DND-41 (cell line): Measurements from ENCODE around the gene SH3BP5.

Experiments
- ATAC-seq: fragments of 200-7000 bp; cut with Tn5 transposase; 3 replicates; pipeline ENCODE4 v1.9.1; 2021; ENCODE audit warnings: low read depth; ENCODE audit not compliant: insufficient read depth
- DNase-seq: peaks from one replicate; pipeline ENCODE4 v3.0.0-alpha.2; 2020
- H2AFZ ChIP-seq: 2 replicates; pipeline ENCODE4 v1.6.0; 2012; ENCODE audit warnings: low read depth, low read length
- H3K27ac ChIP-seq: 2 replicates; pipeline ENCODE4 v1.5.1; 2012; ENCODE audit warnings: low read length, inconsistent platforms
- H3K27me3 ChIP-seq: fragments of 200-600 bp; sonication (generic); 2 replicates; pipeline ENCODE4 v1.6.0; 2012; ENCODE audit warnings: low read length, mild to moderate bottlenecking, inconsistent platforms; ENCODE audit not compliant: insufficient read depth, poor library complexity
- H3K36me3 ChIP-seq: 2 replicates; pipeline ENCODE4 v1.5.1; 2012; ENCODE audit warnings: low read length, inconsistent platforms; ENCODE audit not compliant: insufficient read depth
- H3K4me1 ChIP-seq: 2 replicates; pipeline ENCODE4 v1.5.1; 2012; ENCODE audit warnings: mild to moderate bottlenecking, low read length; ENCODE audit not compliant: insufficient read depth
- H3K4me2 ChIP-seq: 2 replicates; pipeline ENCODE4 v1.6.0; 2012; ENCODE audit warnings: mild to moderate bottlenecking, moderate library complexity, low read length, inconsistent platforms; ENCODE audit not compliant: insufficient read depth
- H3K4me3 ChIP-seq, 2 experiments: fragments of 200-600 bp in 1 of 2; shearing (Covaris generic) in 1 of 2; 2 replicates each; pipeline ENCODE4 v1.5.1; 2012 to 2016; ENCODE audit warnings: inconsistent platforms in 2 of 2, low read length in 2 of 2, mild to moderate bottlenecking in 2 of 2, low read depth in 1 of 2, moderate library complexity in 1 of 2
- H3K79me2 ChIP-seq: 2 replicates; pipeline ENCODE4 v1.6.0; 2012; ENCODE audit warnings: low read length, inconsistent platforms; ENCODE audit not compliant: insufficient read depth
- H3K9ac ChIP-seq: 2 replicates; pipeline ENCODE4 v1.6.0; 2012; ENCODE audit warnings: low read depth, mild to moderate bottlenecking, inconsistent platforms, low read length, moderate library complexity
- H3K9me3 ChIP-seq: 2 replicates; pipeline ENCODE4 v1.5.1; 2012; ENCODE audit warnings: low read length, moderate library complexity, mild to moderate bottlenecking, inconsistent platforms; ENCODE audit not compliant: insufficient read depth, severe bottlenecking
- H4K20me1 ChIP-seq: 2 replicates; pipeline ENCODE4 v1.6.0; 2012; ENCODE audit warnings: low read length; ENCODE audit not compliant: insufficient read depth
- CTCF ChIP-seq: IDR thresholded peaks from 2 replicates; pipeline ENCODE4 v1.5.1; 2012; ENCODE audit warnings: borderline replicate concordance, low read length, moderate library complexity, mild to moderate bottlenecking; ENCODE audit not compliant: poor library complexity, severe bottlenecking; ENCODE audit errors: extremely low read depth
- EZH2 ChIP-seq: IDR thresholded peaks from 3 replicates; pipeline ENCODE4 v1.6.1; 2012; ENCODE audit warnings: borderline replicate concordance, low read depth, mild to moderate bottlenecking, moderate library complexity, low read length, inconsistent platforms; ENCODE audit not compliant: severe bottlenecking

SH3BP5 gene

GRCh38 chr3:15258720-15259119 is 73.7 kb downstream of the SH3BP5 start:
- no peaks in the 10 kb centered on the region; the same call in 1 of the 2 replicates for H3K79me2 ChIP-seq
- peaks cover 81% of the 10 kb centered on the region for H3K36me3 ChIP-seq
- no peaks in the 10 kb centered on the region for H3K9me3 ChIP-seq
- H3K27me3 ChIP-seq = no peaks in the 10 kb centered on the region
- H2AFZ ChIP-seq = no peak overlapping the region
- H3K4me1 ChIP-seq = no peaks in the 10 kb centered on the region
- TF ChIP-seq CTCF (no peak), EZH2 (no peak)
- no peak overlapping the region for H3K4me3 ChIP-seq
- ATAC-seq (no peak), DNase-seq (no peak)
- H3K27ac ChIP-seq = no peak overlapping the region
- H3K9ac ChIP-seq = no peak overlapping the region
- no peak overlapping the region for H3K4me2 ChIP-seq
- H4K20me1 ChIP-seq = no peaks in the 10 kb centered on the region

- no peak overlapping the region for H3K4me2 ChIP-seq
- H2AFZ ChIP-seq = no peak overlapping the region
- no peak overlapping the region for H3K27ac ChIP-seq
- H3K27me3 ChIP-seq = no peaks in the 10 kb centered on the region
- no peak overlapping the region for H3K4me3 ChIP-seq
- no peaks in the 10 kb centered on the region for H4K20me1 ChIP-seq
- no peaks in the 10 kb centered on the region for H3K4me1 ChIP-seq
- H3K36me3 ChIP-seq = peaks cover 97% of the 10 kb centered on the region
- no peak overlapping the region for H3K9ac ChIP-seq
- TF ChIP-seq EZH2 (no peak), CTCF (no peak)
- DNase-seq (no peak), ATAC-seq (no peak)
- H3K9me3 ChIP-seq = no peaks in the 10 kb centered on the region
- no peaks in the 10 kb centered on the region for H3K79me2 ChIP-seq
Measured at GRCh38 chr3:15256861-15257341, 75.5 kb downstream of the SH3BP5 start.

GRCh38 chr3:15255215-15255614 is 77.2 kb downstream of the SH3BP5 start:
- H3K4me1 ChIP-seq = no peaks in the 10 kb centered on the region
- H3K27ac ChIP-seq = no peak overlapping the region
- H3K36me3 ChIP-seq = peaks cover 97% of the 10 kb centered on the region
- H3K9me3 ChIP-seq = no peaks in the 10 kb centered on the region
- no peak overlapping the region for H3K4me2 ChIP-seq
- no peak overlapping the region for H3K4me3 ChIP-seq
- no peak overlapping the region for H2AFZ ChIP-seq
- ATAC-seq (no peak), DNase-seq (no peak)
- H3K9ac ChIP-seq = no peak overlapping the region
- H4K20me1 ChIP-seq = no peaks in the 10 kb centered on the region
- TF ChIP-seq EZH2 (no peak), CTCF (no peak)
- no peaks in the 10 kb centered on the region for H3K27me3 ChIP-seq
- no peaks in the 10 kb centered on the region for H3K79me2 ChIP-seq
